Muscle of back (tissue), 10 donors: Measurements from ENCODE around the gene CRLF2. TPM values are rescaled to one million over a fixed set of nuclear protein-coding genes. Genes with fewer than 3 reads are reported as not detected.

Experiments
- polyA plus RNA-seq, 10 donors: library from polyadenylated mRNA; unstranded; fragments of 120-200 nt; gene quantifications; one replicate each; pipeline ENCODE4 v1.2.1, GENCODE V29; 2013; ENCODE audit not compliant: insufficient read length in 10 of 10

CRLF2 gene
- polyA plus RNA-seq, 10 donors = 0.13 to 0.16 (median 0.13) TPM; not detected in 6

Other genes with a start within 250 kb of the CRLF2 start
- 1 to 10 TPM; 1.7 to 6.0 (median 4.1) TPM for gene CSF2RA, start 56.2 kb upstream of the CRLF2 start, polyA plus RNA-seq
- 10 to 100 TPM; 12.6 to 25.0 (median 15.7) TPM for gene IL3RA, start 124.1 kb upstream of the CRLF2 start, polyA plus RNA-seq
- gene SLC25A6, start 179.5 kb upstream of the CRLF2 start, polyA plus RNA-seq = 100 to 1,000 TPM; 334 to 644 (median 473) TPM
- 10 to 100 TPM; 15.3 to 25.8 (median 22.2) TPM for gene ASMTL, start 240.3 kb upstream of the CRLF2 start, polyA plus RNA-seq